BE2C (cell line): ENCODE measurements around the gene AFM.

Experiments
- DNase-seq: peaks from one replicate; pipeline ENCODE4 v3.0.0-alpha.2; 2020
- H3K27me3 ChIP-seq: fragments of 250-450 bp; sonication (Bioruptor Pico); 2 replicates; pipeline ENCODE4 v1.5.1; 2020; ENCODE audit warnings: mild to moderate bottlenecking
- H3K36me3 ChIP-seq: fragments of 250-450 bp; sonication (Bioruptor Pico); 2 replicates; pipeline ENCODE4 v1.5.1; 2020; ENCODE audit warnings: mild to moderate bottlenecking
- H3K4me1 ChIP-seq: fragments of 250-450 bp; sonication (Bioruptor Pico); 2 replicates; pipeline ENCODE4 v1.5.1; 2020
- H3K4me3 ChIP-seq: 2 replicates; pipeline ENCODE4 v1.5.1; 2011; ENCODE audit warnings: low read depth, low read length
- H3K9me3 ChIP-seq: fragments of 250-450 bp; sonication (Bioruptor Pico); 2 replicates; pipeline ENCODE4 v1.5.1; 2020
- CTCF ChIP-seq: IDR thresholded peaks from 2 replicates; pipeline ENCODE4 v1.5.1; 2012; ENCODE audit warnings: mild to moderate bottlenecking, low read depth, low read length

The AFM gene

GRCh38 chr4:73485596-73485995 is 4.1 kb downstream of the AFM start:
- no peak for TF ChIP-seq CTCF
- DNase-seq = no peak
- H3K4me1 ChIP-seq = peaks cover 6% of the 10 kb centered on the region; the same call in 1 of the 2 replicates
- H3K4me3 ChIP-seq = no peak overlapping the region
- H3K36me3 ChIP-seq = no peaks in the 10 kb centered on the region
- no peaks in the 10 kb centered on the region for H3K9me3 ChIP-seq
- no peaks in the 10 kb centered on the region for H3K27me3 ChIP-seq

DNA sequence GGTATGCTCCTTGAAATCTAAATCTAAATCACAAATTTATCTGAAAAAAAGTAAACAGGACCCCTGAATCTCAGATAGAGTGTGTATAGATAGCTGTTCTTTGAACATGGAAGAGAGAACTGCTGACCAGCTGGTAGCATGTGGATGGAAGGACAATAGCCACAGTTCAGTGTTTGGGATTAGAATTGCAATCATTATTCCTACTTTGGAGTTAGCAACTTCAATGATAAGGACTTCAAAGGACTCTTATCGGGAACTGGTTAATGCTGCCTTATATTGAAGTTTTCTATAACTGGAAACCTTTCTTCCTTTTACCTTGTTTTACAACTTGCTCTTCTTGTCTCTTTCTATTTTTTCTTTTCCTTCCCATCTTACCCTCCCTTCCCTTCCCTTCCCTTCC is 5.0 kb downstream of the AFM start:
- no peak for DNase-seq
- TF ChIP-seq CTCF = no peak
- Histone ChIP-seq H3K4me3 (no peak overlapping the region), H3K27me3 (no peaks in the 10 kb centered on the region), H3K36me3 (no peaks in the 10 kb centered on the region), H3K9me3 (no peaks in the 10 kb centered on the region), H3K4me1 (peaks cover 6% of the 10 kb centered on the region; the same call in 1 of the 2 replicates)

DNA sequence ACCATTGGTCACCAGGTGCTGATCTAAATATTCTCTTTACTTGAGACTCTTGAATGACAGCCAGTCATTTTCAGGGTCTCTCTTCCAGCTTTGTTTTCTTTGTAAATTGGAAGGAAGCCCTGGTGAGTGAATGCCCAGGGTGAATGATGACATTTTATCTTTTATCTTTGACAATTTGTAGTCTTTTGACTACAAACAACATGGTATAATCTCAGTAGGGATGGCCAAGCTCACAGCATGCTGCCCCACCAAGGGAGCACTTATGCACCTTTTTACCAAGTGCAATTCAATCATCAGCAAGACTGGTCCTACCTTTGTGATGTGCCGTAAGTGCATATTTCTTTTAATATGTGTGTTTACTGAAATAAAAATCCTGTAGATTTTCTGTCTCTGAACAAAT is 5.7 kb downstream of the AFM start:
- no peak overlapping the region for H3K4me3 ChIP-seq
- no peak for DNase-seq
- no peak for TF ChIP-seq CTCF
- no peaks in the 10 kb centered on the region for H3K9me3 ChIP-seq
- no peaks in the 10 kb centered on the region for H3K36me3 ChIP-seq
- H3K27me3 ChIP-seq = no peaks in the 10 kb centered on the region
- peaks cover 6% of the 10 kb centered on the region; the same call in 1 of the 2 replicates for H3K4me1 ChIP-seq

DNA sequence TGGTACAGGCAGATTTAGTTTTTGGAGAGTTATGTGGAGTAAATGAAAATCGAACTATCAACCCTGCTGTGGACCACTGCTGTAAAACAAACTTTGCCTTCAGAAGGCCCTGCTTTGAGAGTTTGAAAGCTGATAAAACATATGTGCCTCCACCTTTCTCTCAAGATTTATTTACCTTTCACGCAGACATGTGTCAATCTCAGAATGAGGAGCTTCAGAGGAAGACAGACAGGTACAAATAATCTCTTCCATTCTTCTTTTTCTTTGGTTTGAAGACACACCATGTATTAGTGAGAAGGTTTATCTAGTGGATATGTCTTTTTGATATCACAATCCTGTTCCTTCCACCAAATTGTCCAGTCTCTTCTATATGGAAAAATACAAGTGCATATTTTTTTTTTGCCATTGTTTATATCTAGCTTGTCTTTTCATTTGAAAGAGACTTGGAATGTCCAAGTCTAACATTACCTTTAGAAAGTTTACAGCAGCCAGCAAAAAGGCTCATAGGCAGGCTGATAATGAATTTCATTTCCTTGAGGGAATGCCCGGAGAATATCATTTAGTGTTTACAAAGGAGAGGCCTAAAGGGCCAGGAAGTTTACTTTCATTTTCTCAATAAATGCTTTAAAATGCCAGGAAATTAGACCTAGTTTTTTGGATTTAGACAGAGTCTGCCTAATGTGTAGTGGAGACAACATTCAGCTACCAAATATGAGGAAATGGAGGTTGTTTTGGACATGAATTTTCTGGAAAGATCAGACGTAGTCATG is 18.6 kb downstream of the AFM start:
- H3K4me1 ChIP-seq = no peaks in the 10 kb centered on the region
- no peak for DNase-seq
- no peaks in the 10 kb centered on the region for H3K36me3 ChIP-seq
- H3K27me3 ChIP-seq = no peaks in the 10 kb centered on the region; the same call in 1 of the 2 replicates
- no peak overlapping the region for H3K4me3 ChIP-seq
- H3K9me3 ChIP-seq = no peaks in the 10 kb centered on the region
- no peak for TF ChIP-seq CTCF

GRCh38 chr4:73501664-73502265 is 20.2 kb downstream of the AFM start:
- no peaks in the 10 kb centered on the region; the same call in 1 of the 2 replicates for H3K27me3 ChIP-seq
- H3K4me3 ChIP-seq = no peak overlapping the region
- DNase-seq = no peak
- H3K4me1 ChIP-seq = no peaks in the 10 kb centered on the region
- no peaks in the 10 kb centered on the region for H3K36me3 ChIP-seq
- no peak for TF ChIP-seq CTCF
- H3K9me3 ChIP-seq = no peaks in the 10 kb centered on the region

GRCh38 chr4:73505567-73505966 is 24.0 kb downstream of the AFM start:
- Histone ChIP-seq H3K9me3 (no peaks in the 10 kb centered on the region), H3K4me3 (no peak overlapping the region), H3K27me3 (no peaks in the 10 kb centered on the region; the same call in 1 of the 2 replicates), H3K4me1 (no peaks in the 10 kb centered on the region), H3K36me3 (no peaks in the 10 kb centered on the region)
- DNase-seq = no peak
- TF ChIP-seq CTCF = no peak
